Activated CD8-positive, alpha-beta memory T cell treated with anti-CD3 and anti-CD28 coated beads for 24 hours (primary cell): ENCODE data around the gene TOM1L1.

Experiments
- DNase-seq: peaks from one replicate; pipeline ENCODE4 v3.0.0-alpha.2; 2020

TOM1L1 gene

DNA sequence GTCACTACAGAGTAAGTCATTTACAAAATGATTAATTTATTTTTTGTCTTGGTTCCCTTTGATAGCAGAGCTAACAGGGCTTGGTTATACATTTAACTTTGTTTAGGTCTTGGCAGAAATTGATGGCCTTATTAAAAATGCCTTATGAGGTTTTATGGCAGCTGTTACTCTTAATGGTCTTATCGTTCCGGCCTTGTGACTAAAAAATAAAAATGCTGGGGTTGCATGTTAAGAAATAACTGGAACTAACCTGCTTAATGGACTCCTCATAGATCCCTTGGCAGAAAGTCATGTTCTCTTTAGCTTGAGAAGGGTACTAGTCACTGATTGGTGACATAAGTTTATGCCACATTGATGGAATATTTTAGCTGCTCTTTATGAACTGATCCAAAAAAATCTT lies 49.5 kb downstream of the TOM1L1 start:
- no peak for DNase-seq

DNA sequence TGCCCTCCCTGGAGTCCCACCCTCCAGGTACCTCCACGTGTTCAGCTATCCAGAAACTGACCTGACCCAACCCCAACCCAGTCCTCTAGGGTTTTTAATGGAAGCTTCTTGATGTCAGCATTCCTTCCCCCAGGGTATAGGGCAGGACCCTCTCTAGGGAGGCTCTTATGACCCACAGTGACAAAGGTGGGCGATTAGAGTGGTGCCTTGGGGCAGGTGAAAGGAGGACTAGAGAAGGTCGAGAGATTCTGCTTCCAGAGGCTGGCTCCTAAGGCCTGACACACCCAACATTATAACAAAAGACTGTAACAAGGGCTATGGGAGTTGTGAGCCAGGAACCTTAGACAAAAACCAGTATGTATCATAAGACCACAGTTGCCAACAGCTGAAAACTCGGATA lies 50.6 kb downstream of the TOM1L1 start:
- no peak for DNase-seq

DNA sequence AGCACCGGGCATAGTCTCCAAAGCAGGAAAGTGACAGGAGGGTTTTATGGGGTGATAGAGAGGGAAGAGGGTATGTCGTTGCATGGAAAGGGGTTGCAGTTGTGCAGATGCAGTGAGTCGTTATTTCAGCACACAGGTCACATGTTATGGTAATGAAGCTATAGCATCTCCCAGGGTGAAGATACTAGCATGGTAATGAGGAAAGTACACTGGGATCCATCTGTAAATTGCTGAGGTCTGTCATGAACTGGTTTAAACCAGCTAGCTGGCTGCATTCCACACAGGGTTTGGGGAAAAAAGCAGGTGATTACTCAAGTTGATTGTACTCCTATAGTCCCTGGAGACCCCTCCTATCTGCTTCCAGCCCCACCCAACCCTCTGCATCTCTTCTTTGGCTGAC lies 56.1 kb downstream of the TOM1L1 start:
- DNase-seq: no peak

DNA sequence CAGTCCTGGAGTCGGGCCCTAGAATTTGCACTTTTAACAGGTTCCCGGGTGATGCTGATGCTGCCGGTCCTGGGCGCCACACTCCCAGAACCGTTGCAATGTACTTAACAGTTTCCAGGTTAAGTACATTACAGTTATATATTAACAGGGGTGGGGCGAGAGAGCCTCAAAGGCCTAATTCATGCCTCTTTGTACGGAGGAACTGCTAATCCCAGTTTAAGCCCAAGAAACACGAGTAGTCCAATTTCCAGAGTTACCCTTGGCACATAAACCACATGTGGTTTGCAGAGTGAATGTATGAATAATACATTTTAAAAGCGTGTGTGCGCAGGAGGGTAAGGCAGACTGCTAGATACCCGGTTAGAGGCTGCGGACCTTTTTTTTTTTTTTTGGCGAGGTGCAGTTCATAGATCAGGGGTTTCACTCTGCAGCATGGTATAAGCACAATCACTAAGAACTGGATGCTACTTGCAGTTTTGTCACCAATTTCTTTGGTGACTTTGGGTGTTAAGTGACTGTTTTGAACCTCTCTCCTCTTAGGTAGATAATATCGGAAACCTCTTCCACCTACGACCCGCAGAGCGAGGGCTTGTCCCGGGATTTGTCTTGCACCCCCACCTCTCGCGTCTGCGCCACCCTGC lies 67.1 kb downstream of the TOM1L1 start:
- no peak for DNase-seq

DNA sequence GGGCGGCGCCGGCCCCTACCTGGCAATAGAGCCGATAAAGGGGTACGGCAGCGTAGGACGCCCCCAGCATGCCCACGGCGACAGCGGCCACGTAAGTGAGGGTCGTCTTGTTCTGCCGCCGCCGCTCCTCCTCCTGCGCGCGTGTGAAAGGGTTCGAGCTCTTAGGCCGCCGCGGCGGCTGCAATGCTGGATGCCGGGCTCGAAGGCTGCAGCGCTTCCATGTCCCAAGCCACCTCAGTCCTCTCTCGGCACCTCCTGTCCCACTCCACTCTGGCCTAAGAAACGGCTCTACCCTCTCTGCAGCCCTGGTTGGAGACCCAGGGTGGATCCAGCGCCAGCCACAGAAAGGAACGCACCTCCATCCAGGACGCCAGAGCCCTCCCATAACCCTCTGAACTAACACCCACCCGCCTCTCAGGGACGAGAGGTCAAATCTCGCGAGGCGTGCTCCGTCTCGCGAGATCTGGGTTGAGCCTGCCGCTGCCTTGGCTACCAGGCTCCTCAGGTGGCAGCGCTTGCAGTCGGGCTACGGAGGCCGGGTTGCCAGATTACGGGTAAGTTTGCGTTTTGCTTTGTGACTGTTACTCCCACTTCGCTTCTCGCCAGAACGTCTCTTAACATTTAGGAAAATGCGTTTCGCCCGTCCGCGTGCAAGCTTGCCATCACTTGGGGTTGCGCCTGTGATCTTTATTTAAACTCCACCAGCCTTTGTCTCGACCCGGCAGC lies 67.8 kb downstream of the TOM1L1 start, which contains the start of the genes COX11 and STXBP4:
COX11 (minus strand) TSS at position 393 of the 726 bp plus-strand sequence; CDS start at position 385, 8 bp downstream.
STXBP4 (plus strand) TSS at position 504 of the 726 bp plus-strand sequence. CDS start 17,455 bp downstream, outside the sequence.
- DNase-seq: peak; percentile 97

GRCh38 chr17:54968988-54969332 lies 68.3 kb downstream of the TOM1L1 start:
- DNase-seq: no peak

GRCh38 chr17:54969658-54970572 lies 69.3 kb downstream of the TOM1L1 start:
- DNase-seq: no peak

GRCh38 chr17:54971147-54971546 lies 70.5 kb downstream of the TOM1L1 start:
- DNase-seq: no peak

DNA sequence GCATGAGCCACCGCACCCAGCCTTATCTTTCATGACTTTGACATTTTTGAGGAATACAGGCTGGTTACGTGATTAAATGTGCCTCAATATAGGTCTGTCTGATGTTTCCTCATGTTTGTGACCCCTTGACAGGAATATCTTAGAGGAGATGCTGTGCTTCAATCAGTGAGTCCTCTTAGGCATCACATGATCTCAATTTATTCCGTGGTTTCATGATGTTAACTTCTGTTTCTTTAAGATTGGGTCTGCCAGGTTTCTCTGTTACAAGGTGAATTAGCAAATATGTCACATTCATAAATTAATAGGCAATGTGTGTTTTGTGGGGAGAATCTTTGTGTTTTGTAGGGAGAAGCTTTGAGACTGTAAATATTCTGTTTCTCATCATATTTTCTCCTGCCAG lies 71.2 kb downstream of the TOM1L1 start:
- DNase-seq: no peak

GRCh38 chr17:54972406-54973138 lies 71.9 kb downstream of the TOM1L1 start:
- DNase-seq: no peak

DNA sequence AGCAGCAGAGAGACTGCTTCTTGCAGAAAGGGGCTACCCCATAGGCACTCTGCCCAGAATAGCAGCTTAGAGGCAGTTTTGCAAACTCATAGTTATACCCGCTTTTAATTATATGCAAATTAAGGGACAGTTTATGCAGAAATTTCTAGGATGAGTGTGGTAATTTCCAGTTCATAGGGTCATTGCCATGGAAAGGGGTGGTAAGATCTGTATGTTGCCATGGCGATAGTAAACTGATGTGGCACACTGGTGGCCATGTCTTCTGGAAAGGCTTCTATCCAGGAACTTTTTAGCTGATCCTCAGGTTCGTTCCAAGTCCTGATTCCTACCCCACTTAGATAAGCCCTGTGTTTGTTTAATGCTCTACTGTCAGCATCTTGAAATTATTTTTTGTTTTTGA lies 74.1 kb downstream of the TOM1L1 start:
- DNase-seq: no peak

GRCh38 chr17:54976316-54976715 lies 75.7 kb downstream of the TOM1L1 start:
- no peak for DNase-seq

DNA sequence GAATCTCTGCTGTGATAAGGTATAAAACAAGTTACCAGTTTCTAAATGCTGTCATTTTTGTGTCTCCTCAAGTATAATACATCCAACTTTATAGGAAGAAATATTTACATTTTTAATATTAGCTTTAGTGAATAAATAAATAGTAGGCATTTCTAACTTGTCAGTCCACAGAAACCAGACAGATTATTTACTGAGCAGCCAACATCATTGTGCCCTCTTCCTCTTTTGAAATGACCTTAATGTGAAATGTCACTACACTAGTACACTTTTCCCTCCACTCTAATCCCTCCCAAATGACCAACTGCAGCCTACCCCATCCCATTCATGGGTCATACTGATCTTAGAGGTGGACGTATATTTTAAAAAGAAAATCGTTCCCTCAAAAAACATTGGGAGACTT lies 77.1 kb downstream of the TOM1L1 start:
- no peak for DNase-seq

GRCh38 chr17:54979657-54980056 lies 79.0 kb downstream of the TOM1L1 start:
- DNase-seq: no peak

DNA sequence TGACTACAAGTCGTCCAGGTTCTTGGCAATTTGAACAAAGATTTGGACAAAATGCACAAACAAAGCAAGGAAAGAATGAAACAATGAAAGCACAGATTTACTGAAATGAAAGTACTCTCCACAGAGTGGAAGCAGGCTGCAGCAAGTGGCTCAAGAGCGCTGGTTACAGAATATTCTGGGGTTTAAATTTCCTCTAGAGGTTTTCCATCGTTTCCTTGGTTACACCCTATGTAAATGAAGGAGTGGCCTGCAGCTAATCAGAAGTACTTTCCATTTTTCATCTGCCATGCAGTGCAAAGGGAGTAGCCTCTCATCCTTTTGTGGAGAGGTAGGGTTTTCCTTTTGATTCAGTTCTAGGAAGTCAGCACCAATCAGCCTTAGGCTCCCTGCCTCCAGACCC lies 79.7 kb downstream of the TOM1L1 start:
- no peak for DNase-seq

- DNase-seq: no peak
These were observed 81.7 kb downstream of the TOM1L1 start for GRCh38 chr17:54982399-54982798.

DNA sequence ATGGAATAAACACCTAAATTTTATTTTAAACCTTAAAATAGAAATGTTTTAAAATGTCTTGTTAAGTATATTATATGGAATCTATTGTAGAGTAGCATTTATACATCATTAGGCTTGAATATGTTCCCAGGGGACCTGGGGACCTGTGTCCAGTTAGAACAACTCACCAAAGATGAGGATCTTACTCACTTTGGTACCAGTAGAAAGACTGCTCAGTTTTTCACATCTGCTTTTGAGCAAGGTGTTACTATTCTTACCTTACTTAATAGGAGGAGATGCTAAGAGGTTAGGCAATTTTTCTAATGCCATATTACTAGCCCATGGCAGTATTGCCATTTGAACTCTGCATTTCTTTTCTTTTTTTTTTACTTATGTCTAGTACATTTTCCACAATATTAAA lies 82.6 kb downstream of the TOM1L1 start:
- no peak for DNase-seq

DNA sequence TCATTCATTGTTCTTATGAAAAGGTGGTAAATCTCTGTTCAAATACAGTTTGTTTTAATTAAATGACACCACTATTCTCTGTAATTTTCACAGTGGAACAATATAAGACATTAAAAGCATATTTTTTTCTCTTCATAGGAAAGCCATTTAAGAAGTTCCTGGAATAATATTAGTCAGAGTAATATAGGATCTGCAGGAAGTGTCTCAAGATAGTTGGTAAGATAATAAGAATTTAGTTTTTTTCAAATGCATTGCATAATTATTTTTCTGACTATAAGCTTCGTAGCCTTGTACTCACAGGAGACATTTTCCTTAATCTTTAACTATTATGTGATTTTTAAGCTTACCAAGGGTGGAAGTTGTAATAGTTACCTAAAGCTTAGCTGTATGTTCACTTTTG lies 84.8 kb downstream of the TOM1L1 start:
- no peak for DNase-seq

GRCh38 chr17:54990118-54990517 lies 89.5 kb downstream of the TOM1L1 start:
- DNase-seq: no peak

DNA sequence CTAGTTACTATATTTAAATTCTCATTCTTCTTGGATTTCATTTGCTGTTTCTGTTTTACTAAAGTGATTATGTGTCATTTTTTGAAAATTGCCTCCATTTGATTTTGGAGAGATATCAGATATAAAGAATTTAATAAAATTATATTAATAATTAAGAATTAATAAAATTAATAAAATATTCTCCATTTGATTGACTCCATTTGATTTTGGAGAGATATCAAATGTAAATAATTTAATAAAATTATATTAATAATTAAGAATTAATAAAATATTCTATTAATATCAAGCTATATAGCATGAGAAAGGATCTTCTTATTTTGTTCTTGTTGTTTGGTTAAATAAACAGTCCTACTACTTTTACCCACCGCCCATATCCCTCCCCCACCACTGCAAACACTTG lies 90.9 kb downstream of the TOM1L1 start:
- DNase-seq: no peak

DNA sequence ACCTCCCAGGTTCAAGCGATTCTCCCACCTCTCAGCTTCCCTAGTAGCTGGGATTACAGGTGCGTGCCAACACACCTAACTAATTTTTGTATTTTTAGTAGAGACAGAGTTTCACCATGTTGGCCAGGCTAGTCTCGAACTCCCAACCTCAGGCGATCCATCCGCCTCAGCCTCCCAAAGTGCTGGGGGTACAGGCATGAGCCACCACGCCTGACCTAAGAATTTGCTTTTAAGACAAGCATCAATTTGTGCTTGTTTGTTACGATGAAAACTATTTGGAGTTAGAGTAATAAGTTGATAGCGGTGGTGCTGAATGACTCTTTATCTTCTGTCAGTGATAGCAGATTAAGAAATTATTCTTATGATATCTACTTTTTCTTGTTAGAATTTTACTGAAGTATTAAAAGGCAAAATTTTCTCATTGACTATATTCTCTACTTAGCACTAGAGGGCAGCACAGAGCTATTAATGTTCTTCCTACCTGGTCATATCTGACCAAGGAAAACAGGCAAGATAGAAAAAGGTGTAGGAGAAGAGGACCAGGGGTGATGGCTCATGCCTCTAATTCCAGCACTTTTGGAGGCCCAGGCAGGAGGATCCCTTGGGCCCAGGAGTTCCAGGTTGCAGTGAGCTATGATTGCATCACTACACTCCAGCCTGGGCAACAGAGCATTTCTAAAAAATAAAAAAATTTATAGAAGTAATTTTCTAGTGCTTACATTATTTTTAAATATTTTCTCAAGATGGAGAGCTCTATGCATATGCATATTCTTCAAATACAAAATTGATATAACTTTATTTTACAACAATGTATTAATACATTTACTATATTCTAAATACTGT lies 92.4 kb downstream of the TOM1L1 start:
- DNase-seq: no peak

DNA sequence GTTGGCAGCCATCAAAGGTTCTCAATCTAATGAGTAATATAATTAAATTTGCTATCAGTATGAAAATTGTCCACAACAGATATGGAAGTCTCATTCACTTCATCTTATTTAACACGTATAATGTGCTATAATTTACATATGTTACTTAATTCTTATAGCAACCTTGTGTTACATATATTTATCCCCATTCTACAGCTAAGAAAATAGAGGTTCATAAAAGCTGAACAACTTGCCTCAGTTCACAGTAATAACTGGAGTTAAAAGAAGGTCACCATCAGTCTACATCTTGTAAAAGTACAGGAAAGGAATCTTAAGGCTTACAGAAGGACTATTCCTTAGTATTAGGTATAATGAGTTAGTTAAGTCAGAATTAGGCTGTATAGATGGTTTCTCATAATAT lies 95.8 kb downstream of the TOM1L1 start:
- no peak for DNase-seq
